ENCODE data around the gene FLNB.

Gene FLNB

GRCh38 chr3:58164199-58164879 is 156.1 kb downstream of the FLNB start:
- no peak for DNase-seq (ENCODE audit: low read depth in 2 of 2)

- no peak for DNase-seq (ENCODE audit: low read depth in 2 of 2)
Measured at GRCh38 chr3:58164906-58165821, 156.9 kb downstream of the FLNB start.

GRCh38 chr3:58167431-58168351 is 159.5 kb downstream of the FLNB start:
- DNase-seq (ENCODE audit: low read depth in 2 of 2) = peak; percentile 27 to 53

GRCh38 chr3:58168498-58168897 is 160.3 kb downstream of the FLNB start:
- DNase-seq (ENCODE audit: low read depth in 2 of 2) = no peak

GRCh38 chr3:58169371-58169770 is 161.1 kb downstream of the FLNB start:
- no peak for DNase-seq (ENCODE audit: low read depth in 2 of 2)

- no peak for DNase-seq (ENCODE audit: low read depth in 2 of 2)
Measured at GRCh38 chr3:58170376-58170775, 162.2 kb downstream of the FLNB start.

- no peak for DNase-seq (ENCODE audit: low read depth in 2 of 2)
Measured at GRCh38 chr3:58171126-58171525, 162.9 kb downstream of the FLNB start.

GRCh38 chr3:58173029-58173668 is 164.9 kb downstream of the FLNB start:
- no peak for DNase-seq (ENCODE audit: low read depth in 2 of 2)

GRCh38 chr3:58173669-58174398 is 165.6 kb downstream of the FLNB start:
- DNase-seq (ENCODE audit: low read depth in 2 of 2) = no peak

- DNase-seq (ENCODE audit: low read depth in 2 of 2) = no peak
Measured at GRCh38 chr3:58175187-58175436, 166.9 kb downstream of the FLNB start.

GRCh38 chr3:58175437-58176184 is 167.4 kb downstream of the FLNB start:
- no peak for DNase-seq (ENCODE audit: low read depth in 2 of 2)

GRCh38 chr3:58176185-58176530 is 167.9 kb downstream of the FLNB start:
- no peak for DNase-seq (ENCODE audit: low read depth in 2 of 2)

- DNase-seq (ENCODE audit: low read depth in 2 of 2) = no peak
Measured at GRCh38 chr3:58176827-58177489, 168.7 kb downstream of the FLNB start.

- peak; percentile 92 for DNase-seq (ENCODE audit: low read depth in 2 of 2)
Measured at GRCh38 chr3:58177747-58178527, 169.7 kb downstream of the FLNB start.

GRCh38 chr3:58178528-58179234 is 170.5 kb downstream of the FLNB start:
- DNase-seq (ENCODE audit: low read depth in 2 of 2) = no peak

GRCh38 chr3:58179235-58180098 is 171.2 kb downstream of the FLNB start:
- no peak for DNase-seq (ENCODE audit: low read depth in 2 of 2)

- no peak for DNase-seq (ENCODE audit: low read depth in 2 of 2)
Measured at GRCh38 chr3:58180099-58180880, 172.1 kb downstream of the FLNB start.

Measured in stimulated activated CD4-positive, alpha-beta T cell treated with anti-CD3 and anti-CD28 coated beads, Interleukin-1b, Interleukin-23, amount 100 ng/mL, for 4 hours (primary cell).